Glomerular endothelial cell (primary cell): ENCODE data around the gene DND1. TPM values are rescaled to one million over a fixed set of nuclear protein-coding genes. Genes with fewer than 3 reads are reported as not detected.
"Not testable (repeated sequence)": the region's sequence is repeated elsewhere in the genome, so short reads cannot be mapped to it uniquely, and the experiment has no call there.

Experiments used
- DNase-seq: peaks from one replicate; pipeline ENCODE4 v3.0.0-alpha.2; 2011; ENCODE audit warnings: low read depth, low spot score; ENCODE audit errors: extremely low read depth
- total RNA-seq: library from RNA; depleted of rRNA; stranded (reverse); fragments of >200 nt; gene quantifications from 2 replicates; pipeline ENCODE4 v1.2.3, GENCODE V29; 2015

Gene DND1
- total RNA-seq, 1 donor from 2014 or later: 0.29 TPM

DNA sequence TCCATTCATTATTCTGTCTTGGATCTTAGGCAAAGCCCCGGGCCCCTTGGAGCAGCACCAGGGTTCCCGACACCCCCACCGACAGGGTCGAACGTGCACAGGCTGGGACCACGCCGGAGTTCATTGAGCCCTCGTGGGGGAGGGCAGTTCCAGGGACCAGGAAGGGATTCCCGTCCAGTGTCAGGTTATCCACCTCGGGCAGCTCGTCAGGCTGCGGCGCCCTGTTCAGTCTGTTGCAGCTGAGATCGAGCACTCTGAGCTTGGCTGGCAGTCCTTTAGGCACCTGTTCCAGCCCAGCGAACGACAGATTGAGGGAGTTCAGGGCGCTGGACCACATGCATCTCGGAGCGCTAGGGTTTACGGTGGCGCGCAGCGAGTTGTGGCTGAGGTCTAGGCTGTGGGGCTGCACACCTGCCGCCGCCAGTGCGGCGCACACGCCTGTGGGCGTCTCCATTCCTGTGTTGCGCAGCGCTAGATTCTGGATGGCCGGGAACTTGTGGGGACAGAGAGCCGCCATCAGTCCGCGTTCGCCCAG lies 41.5 kb downstream of the DND1 start:
- no peak for DNase-seq

DNA sequence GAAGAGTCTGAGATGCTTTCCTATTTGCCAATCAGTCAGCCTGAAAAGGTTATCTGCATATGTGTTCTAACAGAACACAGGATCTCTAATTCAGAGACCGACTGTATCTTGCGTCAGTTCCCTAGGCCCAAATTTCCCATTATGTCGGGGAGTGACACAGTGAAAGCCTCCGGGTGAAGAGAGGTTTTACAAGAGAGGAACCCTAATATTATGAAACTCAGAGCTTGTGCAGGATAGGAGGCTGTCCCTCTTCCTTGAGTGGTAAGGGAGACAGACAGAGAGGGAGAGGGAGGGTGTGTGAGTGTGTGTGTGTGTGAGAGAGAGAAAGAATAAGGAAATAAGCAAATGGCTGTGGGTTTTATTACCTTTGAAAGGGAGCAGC lies 42.3 kb downstream of the DND1 start:
- no peak for DNase-seq

GRCh38 chr5:140630292-140631035 lies 42.9 kb downstream of the DND1 start:
- no peak for DNase-seq

GRCh38 chr5:140628711-140629110 lies 44.7 kb downstream of the DND1 start:
- DNase-seq: no peak

- no peak for DNase-seq
These were observed 45.4 kb downstream of the DND1 start for GRCh38 chr5:140627972-140628371.

GRCh38 chr5:140624886-140625285 lies 48.5 kb downstream of the DND1 start:
- not testable (repeated sequence) for DNase-seq

DNA sequence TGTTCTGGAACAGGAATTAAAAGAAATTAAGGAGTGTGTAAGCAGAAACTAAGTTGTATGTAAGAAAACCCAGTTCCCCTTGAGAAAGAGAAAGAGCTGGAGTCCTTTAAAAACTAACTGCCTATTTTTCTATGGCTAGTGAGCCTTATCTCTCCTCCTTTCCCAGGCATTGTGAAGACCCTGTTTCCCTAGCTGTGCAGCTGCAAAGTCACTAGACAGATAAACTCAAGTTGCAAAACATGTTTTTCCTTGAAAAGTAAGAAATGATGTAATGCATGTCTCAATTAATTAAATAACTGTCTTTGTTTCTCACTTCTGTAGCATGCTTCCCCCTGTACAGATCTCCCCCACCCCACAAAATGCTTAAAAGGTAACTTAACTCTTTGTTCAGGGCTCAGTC lies 50.3 kb downstream of the DND1 start:
- DNase-seq: not testable (repeated sequence)

DNA sequence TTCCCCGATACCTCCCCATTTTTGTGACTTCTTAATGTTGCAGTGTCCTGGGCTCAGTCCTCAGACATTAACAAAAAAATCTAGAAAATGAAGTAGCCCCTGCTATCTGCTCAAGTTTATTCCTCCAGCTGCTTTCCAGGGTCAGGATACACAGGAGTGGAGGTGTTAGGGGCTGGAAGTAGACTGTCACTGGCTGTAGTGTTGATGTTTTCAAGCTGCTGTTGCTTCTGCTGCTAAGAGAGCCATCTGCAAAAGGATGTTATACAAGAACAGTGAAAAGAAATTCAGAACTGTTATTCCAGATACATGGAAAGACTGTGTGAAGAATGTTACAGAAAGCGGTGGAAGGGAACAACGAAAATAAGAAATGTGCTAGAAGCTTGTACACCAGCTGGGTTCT lies 51.1 kb downstream of the DND1 start:
- no peak for DNase-seq

Other genes with a start within 250 kb of the DND1 start
- 1.3 and 3.0 TPM in 2 replicates for gene EIF4EBP3, start 125.9 kb downstream of the DND1 start, total RNA-seq
- gene SRA1, start 116.1 kb downstream of the DND1 start, total RNA-seq: 24.3 and 38.4 TPM in 2 replicates
- gene APBB3, start 109.0 kb downstream of the DND1 start, total RNA-seq: 10.4 and 16.5 TPM in 2 replicates
- gene SLC35A4, start 108.7 kb downstream of the DND1 start, total RNA-seq: 42.1 and 47.1 TPM in 2 replicates
- gene CD14, start 40.4 kb downstream of the DND1 start, total RNA-seq: 0.23 TPM in 1 of 2 replicates, not detected in the other
- 31.9 and 49.7 TPM in 2 replicates for gene TMCO6, start 34.1 kb downstream of the DND1 start, total RNA-seq
- gene NDUFA2, start 25.9 kb downstream of the DND1 start, total RNA-seq: 44.9 and 58.9 TPM in 2 replicates
- 76.4 and 90.9 TPM in 2 replicates for gene IK, start 25.7 kb downstream of the DND1 start, total RNA-seq
- 20.5 and 21.3 TPM in 2 replicates for gene WDR55, start 8.7 kb downstream of the DND1 start, total RNA-seq
- gene HARS1, start 17.8 kb upstream of the DND1 start, total RNA-seq: 76.7 and 101 TPM in 2 replicates
- 28.4 and 32.1 TPM in 2 replicates for gene HARS2, start 17.9 kb upstream of the DND1 start, total RNA-seq
- 21.1 and 24.3 TPM in 2 replicates for gene ZMAT2, start 26.9 kb upstream of the DND1 start, total RNA-seq
- 0.06 TPM in 1 of 2 replicates, not detected in the other for gene PCDHA1, start 112.6 kb upstream of the DND1 start, total RNA-seq
- 0.15 TPM in 1 of 2 replicates, not detected in the other for gene PCDHA2, start 121.3 kb upstream of the DND1 start, total RNA-seq
- gene PCDHA3, start 127.5 kb upstream of the DND1 start, total RNA-seq: 0.05 and 0.35 TPM in 2 replicates
- gene PCDHA4, start 133.5 kb upstream of the DND1 start, total RNA-seq: 0.29 TPM in 1 of 2 replicates, not detected in the other
- 0.18 TPM in 1 of 2 replicates, not detected in the other for gene PCDHA5, start 148.0 kb upstream of the DND1 start, total RNA-seq
- gene PCDHA6, start 154.4 kb upstream of the DND1 start, total RNA-seq: 0.23 and 0.58 TPM in 2 replicates
- gene PCDHA7, start 160.7 kb upstream of the DND1 start, total RNA-seq: 0.05 and 0.64 TPM in 2 replicates
- 0.18 TPM in 1 of 2 replicates, not detected in the other for gene PCDHA8, start 167.6 kb upstream of the DND1 start, total RNA-seq
- gene PCDHA9, start 174.8 kb upstream of the DND1 start, total RNA-seq: 0.06 and 0.19 TPM in 2 replicates
- gene PCDHA10, start 182.3 kb upstream of the DND1 start, total RNA-seq: under 0.01 and 0.47 TPM in 2 replicates
- gene PCDHA11, start 195.4 kb upstream of the DND1 start, total RNA-seq: 0.23 TPM in 1 of 2 replicates, not detected in the other
- not detected in 2 replicates for gene PCDHA12, start 201.7 kb upstream of the DND1 start, total RNA-seq
- 0.10 and 0.12 TPM in 2 replicates for gene PCDHA13, start 208.5 kb upstream of the DND1 start, total RNA-seq